Activated naive CD4-positive, alpha-beta T cell treated with anti-CD3 and anti-CD28 coated beads for 36 hours (primary cell): ENCODE data around the gene C20orf96. TPM values are rescaled to one million over a fixed set of nuclear protein-coding genes. Genes with fewer than 3 reads are reported as not detected.

Experiments used
- CTCF ChIA-PET: fragments of 350-600 bp; sonication (Branson Sonifier 250); formaldehyde crosslinking; loops from one replicate; lab custom pipeline; 2021; ENCODE audit warnings: antibody characterized with exemption; lab: Charles Lee
- DNase-seq: peaks from one replicate; pipeline ENCODE4 v3.0.0-alpha.2; 2020
- H3K27ac Mint-ChIP-seq: one replicate; pipeline ENCODE4 v1.8.0; 2021; ENCODE audit warnings: mild to moderate bottlenecking, mixed read lengths
- H3K27me3 Mint-ChIP-seq: one replicate; pipeline ENCODE4 v1.8.0; 2021; ENCODE audit warnings: low read depth, mixed read lengths
- H3K36me3 Mint-ChIP-seq: one replicate; pipeline ENCODE4 v1.8.0; 2021; ENCODE audit warnings: low read depth, mixed read lengths
- H3K4me1 Mint-ChIP-seq: one replicate; pipeline ENCODE4 v1.8.0; 2021; ENCODE audit warnings: low read depth, mixed read lengths
- H3K4me3 Mint-ChIP-seq: one replicate; pipeline ENCODE4 v1.8.0; 2021; ENCODE audit warnings: mild to moderate bottlenecking, moderate library complexity, mixed read lengths
- H3K9me3 Mint-ChIP-seq: one replicate; pipeline ENCODE4 v1.8.0; 2021; ENCODE audit warnings: mixed read lengths
- intact Hi-C: fragments of 100-400 bp; cut with micrococcal nuclease; formaldehyde crosslinking; loops from one replicate; pipeline ENCODE4 v1.15.1; 2023
- total RNA-seq, 2 experiments: library from RNA; stranded (reverse); gene quantifications; one replicate each; pipeline ENCODE4 v1.2.3, GENCODE V29; 2021

C20orf96 gene
- total RNA-seq, 2 experiments from 2014 or later: 5.1 to 6.8 TPM

DNA sequence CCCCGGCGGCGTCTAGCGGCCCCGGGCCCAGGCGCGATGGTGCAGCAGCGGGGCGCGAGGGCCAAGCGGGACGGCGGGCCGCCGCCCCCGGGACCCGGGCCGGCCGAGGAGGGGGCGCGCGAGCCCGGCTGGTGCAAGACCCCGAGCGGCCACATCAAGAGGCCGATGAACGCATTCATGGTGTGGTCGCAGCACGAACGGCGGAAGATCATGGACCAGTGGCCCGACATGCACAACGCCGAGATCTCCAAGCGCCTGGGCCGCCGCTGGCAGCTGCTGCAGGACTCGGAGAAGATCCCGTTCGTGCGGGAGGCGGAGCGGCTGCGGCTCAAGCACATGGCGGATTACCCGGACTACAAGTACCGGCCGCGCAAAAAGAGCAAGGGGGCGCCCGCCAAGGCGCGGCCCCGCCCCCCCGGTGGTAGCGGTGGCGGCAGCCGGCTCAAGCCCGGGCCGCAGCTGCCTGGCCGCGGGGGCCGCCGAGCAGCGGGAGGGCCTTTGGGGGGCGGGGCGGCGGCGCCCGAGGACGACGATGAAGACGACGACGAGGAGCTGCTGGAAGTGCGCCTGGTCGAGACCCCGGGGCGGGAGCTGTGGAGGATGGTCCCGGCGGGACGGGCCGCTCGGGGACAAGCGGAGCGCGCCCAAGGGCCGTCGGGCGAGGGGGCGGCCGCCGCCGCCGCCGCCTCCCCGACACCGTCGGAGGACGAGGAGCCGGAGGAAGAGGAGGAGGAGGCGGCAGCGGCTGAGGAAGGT is 35.5 kb upstream of the C20orf96 start:
- intact Hi-C loops: loop anchor here (1.0 kb wide), 2 partner anchors 16 to 29 kb away; partner anchors contain the start of gene ZCCHC3
- Mint-ChIP-seq H3K4me3 (peak overlapping the region; percentile 78), H3K27me3 (no peaks in the 10 kb centered on the region), H3K4me1 (peaks cover 17% of the 10 kb centered on the region), H3K9me3 (no peaks in the 10 kb centered on the region), H3K27ac (no peak overlapping the region), H3K36me3 (no peaks in the 10 kb centered on the region)
- CTCF ChIA-PET: interaction anchor here (1.6 kb wide), 1 partner anchor 27 kb away, joined by 6 read pairs; no protein-coding TSS in a partner anchor
- peak; percentile 57 for DNase-seq

DNA sequence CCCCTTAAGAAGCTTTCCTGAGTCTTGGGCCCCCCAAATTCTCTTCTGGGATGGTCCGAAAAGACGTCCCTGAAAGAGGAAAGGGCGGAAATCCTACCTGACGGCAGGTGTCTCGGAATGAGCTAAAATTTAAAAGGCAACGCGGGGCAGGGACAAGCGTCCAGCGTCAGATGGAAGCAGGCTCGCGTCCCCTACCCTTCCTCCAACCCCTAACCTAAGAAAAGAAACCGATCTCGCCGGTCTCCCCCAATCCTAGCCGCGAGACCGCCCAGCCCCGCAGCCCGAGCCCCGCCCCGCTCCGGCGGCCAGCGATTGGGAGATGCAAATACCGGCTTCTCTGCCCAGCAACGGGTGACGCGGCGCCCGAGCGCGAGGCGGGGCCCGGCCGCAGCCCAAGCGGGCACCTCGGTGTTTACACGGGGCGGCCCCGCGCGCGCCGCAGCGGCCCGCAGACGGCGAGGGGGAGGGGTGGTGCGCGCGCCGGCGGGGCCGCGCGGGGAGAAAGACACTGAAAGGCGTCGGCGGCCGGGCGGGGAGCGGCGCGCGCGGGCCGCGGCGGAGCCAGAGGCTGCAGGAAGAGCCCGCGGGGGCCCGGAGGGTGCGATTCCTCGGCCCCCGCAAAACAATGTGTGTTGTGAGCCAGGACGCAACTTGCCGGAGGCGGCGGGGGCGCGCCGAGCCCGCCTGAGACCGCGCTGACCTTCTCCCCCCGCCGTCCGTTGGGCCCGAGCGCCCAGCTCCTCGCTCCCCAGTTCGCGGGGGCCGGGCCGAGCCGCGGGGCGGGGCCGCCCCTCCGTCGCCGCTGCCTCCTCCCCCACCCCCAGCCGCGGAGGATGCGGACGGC is 34.7 kb upstream of the C20orf96 start, which contains the start of gene SOX12:
Gene SOX12 (plus strand): TSS at position 508 of the 844 bp plus-strand sequence. CDS start 373 bp downstream, outside the sequence.
- Mint-ChIP-seq H3K9me3 (no peaks in the 10 kb centered on the region), H3K27me3 (no peaks in the 10 kb centered on the region), H3K27ac (peak within 1 kb of the TSS; percentile 63), H3K4me1 (peaks cover 14% of the 10 kb centered on the region), H3K4me3 (peak within 1 kb of the TSS; percentile 83), H3K36me3 (no peaks in the 10 kb centered on the region)
- DNase-seq: peak; percentile 97
- intact Hi-C loops: loop anchor here (1.0 kb wide), 2 partner anchors 15 to 28 kb away; partner anchors contain the start of gene ZCCHC3
- CTCF ChIA-PET: interaction anchor here (0.8 to 1.6 kb wide), 3 partner anchors 15 to 59 kb away, joined by 3 to 6 read pairs (median 5); no protein-coding TSS in a partner anchor

DNA sequence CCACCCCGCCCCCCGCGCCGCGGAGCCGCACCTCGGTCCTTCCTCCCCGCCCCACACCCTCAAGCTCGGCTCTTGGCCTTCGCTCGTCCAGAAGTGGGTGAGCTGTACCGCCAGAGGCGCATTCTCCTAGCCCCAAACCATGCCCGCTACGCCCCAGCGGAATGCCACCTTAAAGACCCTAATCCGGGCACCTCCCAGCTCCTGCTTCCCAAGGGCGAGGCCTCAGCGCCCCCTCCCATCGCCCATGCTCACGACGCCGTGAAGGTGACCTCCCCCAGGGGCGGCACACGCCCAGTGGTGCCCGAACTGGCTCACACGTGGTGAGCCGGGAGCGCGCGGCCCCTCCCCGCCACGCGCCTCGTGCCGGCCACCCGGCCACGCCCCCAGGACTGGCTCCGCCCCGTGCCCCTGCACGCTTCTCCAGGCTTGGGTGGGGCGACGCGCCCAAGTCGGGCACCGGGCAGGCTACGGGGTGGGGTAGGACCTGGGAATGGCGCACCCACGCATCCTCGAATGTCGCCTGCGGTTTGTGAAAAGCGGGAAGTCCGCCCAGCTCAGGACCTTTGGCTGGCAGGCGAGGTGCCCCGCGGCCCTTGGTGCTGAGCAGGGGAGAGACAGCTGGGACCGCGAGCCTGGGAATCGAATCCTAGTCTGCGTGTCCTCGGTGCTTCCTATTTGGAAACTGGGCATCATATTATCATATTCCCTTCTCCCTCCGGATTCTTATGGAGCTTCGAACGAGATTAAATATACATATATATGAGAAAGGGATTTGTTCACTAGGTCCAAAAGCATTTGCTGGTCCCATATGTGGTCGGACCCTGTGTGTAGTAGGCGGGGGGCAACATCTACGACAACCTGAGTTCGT is 33.9 kb upstream of the C20orf96 start:
- intact Hi-C loops: loop anchor here (1.0 kb wide), 2 partner anchors 14 to 27 kb away; partner anchors contain the start of gene ZCCHC3
- Mint-ChIP-seq H3K9me3 (no peaks in the 10 kb centered on the region), H3K4me1 (peaks cover 12% of the 10 kb centered on the region), H3K27ac (peak overlapping the region; percentile 63), H3K27me3 (no peaks in the 10 kb centered on the region), H3K36me3 (peaks cover 3% of the 10 kb centered on the region), H3K4me3 (peak overlapping the region; percentile 83)
- CTCF ChIA-PET: interaction anchor here (0.6 to 1.6 kb wide), 5 partner anchors 14 to 114 kb away, joined by 3 to 6 read pairs (median 4); no protein-coding TSS in a partner anchor
- DNase-seq: peak; percentile 78

DNA sequence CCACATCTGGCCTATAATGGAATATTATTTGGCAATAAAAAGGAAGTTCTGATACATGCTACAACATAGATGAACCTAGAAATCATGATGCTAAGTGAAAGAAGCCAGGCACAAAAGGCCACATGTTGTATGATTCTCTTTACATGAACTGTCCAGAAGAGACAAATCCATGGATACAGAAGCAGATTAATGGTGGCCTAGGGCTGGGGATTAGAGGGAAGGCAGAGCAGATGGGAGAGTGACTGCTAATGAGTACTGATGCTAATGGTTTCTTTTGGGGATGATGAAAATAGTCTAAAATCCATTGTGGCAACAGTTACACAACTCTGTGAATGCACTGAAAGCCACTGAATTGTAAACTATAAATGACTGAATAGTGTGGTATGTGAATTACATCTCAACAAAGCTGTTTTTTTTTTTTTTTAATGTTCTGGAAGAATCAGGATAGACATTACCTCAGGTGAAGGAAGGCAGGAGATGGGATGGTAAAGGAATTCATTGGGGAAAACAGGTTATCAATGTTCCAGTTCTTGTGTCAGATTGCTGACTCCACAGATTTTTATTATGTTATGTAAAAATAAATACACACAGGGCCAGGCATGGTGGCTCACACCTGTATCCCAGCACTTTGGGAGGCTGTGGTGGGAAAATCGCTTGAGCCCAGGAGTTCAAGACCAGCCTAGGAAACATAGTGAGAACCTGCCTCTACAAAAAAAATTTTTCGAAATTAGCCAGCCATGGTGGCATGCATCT is 25.9 kb upstream of the C20orf96 start:
- CTCF ChIA-PET: interaction anchor here (1.0 kb wide), 1 partner anchor 14 kb away, joined by 3 read pairs; no protein-coding TSS in a partner anchor
- no peak overlapping the region for H3K4me3 Mint-ChIP-seq
- H3K27me3 Mint-ChIP-seq: no peaks in the 10 kb centered on the region
- intact Hi-C loops: no loop called here
- DNase-seq: no peak
- H3K4me1 Mint-ChIP-seq: no peaks in the 10 kb centered on the region
- H3K36me3 Mint-ChIP-seq: peaks cover 3% of the 10 kb centered on the region
- no peaks in the 10 kb centered on the region for H3K9me3 Mint-ChIP-seq
- H3K27ac Mint-ChIP-seq: no peak overlapping the region

DNA sequence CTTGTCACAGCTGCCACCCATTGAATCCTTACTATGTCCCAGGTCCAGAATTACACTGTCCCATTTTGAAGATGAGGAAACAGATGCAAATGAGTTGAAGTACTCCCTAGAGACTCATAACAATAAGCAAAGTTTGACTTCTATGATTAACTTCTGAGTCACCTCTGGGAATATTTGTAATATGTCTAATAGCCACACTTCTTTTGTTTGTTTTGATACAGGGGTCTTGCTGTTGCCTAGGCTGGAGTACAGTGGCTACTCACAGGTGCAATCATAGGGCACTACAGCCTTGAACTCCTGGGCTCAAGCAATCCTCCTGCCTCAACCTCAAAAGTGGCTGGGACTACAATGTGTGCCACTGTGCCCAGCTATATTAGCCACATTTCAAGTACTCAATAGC is 23.4 kb upstream of the C20orf96 start:
- Mint-ChIP-seq H3K27me3 (no peaks in the 10 kb centered on the region), H3K9me3 (no peaks in the 10 kb centered on the region), H3K4me1 (peaks cover 11% of the 10 kb centered on the region), H3K36me3 (no peaks in the 10 kb centered on the region), H3K27ac (no peak overlapping the region), H3K4me3 (no peak overlapping the region)
- intact Hi-C loops: no loop called here
- CTCF ChIA-PET: no interaction called here
- DNase-seq: no peak

DNA sequence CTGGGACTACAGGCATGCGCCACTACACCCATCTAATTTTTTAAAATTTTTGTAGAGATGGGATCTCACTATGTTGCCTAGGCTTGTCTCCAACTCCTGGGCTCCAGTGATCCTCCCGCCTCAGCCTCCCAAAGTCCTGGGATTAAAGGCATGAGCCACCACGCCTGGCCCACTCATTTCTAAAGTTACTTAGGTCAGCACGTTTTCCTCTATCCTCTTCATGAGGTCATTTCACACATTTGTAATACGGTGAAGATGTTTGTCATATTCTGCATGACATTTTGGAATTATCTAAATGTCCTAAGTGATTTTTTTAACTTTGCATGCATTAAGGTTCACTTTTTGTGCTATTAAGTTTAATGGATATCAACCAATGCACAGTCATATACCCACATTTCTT is 22.9 kb upstream of the C20orf96 start:
- intact Hi-C loops: no loop called here
- CTCF ChIA-PET: interaction anchor here (0.7 to 1.0 kb wide), 2 partner anchors 17 to 47 kb away, joined by 3 read pairs; no protein-coding TSS in a partner anchor
- no peak overlapping the region for H3K4me3 Mint-ChIP-seq
- peaks cover 11% of the 10 kb centered on the region for H3K4me1 Mint-ChIP-seq
- H3K27ac Mint-ChIP-seq: no peak overlapping the region
- H3K27me3 Mint-ChIP-seq: no peaks in the 10 kb centered on the region
- H3K9me3 Mint-ChIP-seq: no peaks in the 10 kb centered on the region
- no peak for DNase-seq
- no peaks in the 10 kb centered on the region for H3K36me3 Mint-ChIP-seq

DNA sequence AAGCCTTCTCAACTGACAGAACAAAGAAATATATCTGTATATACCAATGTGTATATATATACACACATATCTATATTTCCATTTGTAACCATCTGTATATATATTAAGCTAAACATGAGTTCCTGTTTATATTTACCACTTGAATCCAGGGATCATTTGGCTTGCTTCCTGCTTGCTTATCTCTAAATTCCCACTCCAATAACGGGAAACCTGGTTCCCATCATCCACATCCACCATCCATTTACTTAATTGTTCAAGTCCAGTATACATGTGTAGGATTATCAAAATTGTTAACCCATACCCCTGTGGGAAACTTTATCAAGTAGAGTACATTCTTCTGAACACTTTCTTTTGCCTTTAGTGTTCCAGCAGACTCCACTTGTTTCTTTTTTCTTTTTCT is 22.3 kb upstream of the C20orf96 start:
- CTCF ChIA-PET: interaction anchor here (0.7 to 1.0 kb wide), 2 partner anchors 17 to 46 kb away, joined by 3 read pairs; no protein-coding TSS in a partner anchor
- H3K9me3 Mint-ChIP-seq: no peaks in the 10 kb centered on the region
- H3K4me1 Mint-ChIP-seq: peaks cover 11% of the 10 kb centered on the region
- H3K27ac Mint-ChIP-seq: no peak overlapping the region
- intact Hi-C loops: no loop called here
- no peaks in the 10 kb centered on the region for H3K36me3 Mint-ChIP-seq
- DNase-seq: no peak
- no peak overlapping the region for H3K4me3 Mint-ChIP-seq
- H3K27me3 Mint-ChIP-seq: no peaks in the 10 kb centered on the region

DNA sequence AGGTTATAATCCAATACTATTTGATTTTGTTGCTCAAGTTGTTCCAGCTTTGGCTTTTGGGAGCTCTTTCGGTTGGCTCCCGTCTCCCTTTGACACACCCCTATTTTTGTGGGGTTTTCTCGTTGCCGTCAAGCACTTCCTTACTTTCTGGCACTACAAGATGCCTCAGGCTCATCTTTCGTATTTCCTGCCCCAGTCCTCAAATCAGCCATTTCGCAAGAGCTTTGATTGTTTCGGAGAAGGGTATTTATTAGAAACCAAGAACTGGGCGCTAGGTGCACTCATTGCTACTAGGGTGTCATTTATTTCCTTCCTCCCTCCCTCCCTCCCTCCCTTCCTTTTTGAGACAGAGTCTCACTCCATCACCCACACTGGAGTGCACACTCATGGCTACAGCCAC is 21.5 kb upstream of the C20orf96 start:
- CTCF ChIA-PET: interaction anchor here (0.6 kb wide), 1 partner anchor 17 kb away, joined by 3 read pairs; no protein-coding TSS in a partner anchor
- H3K4me1 Mint-ChIP-seq: peaks cover 11% of the 10 kb centered on the region
- H3K36me3 Mint-ChIP-seq: no peaks in the 10 kb centered on the region
- DNase-seq: no peak
- no peaks in the 10 kb centered on the region for H3K9me3 Mint-ChIP-seq
- intact Hi-C loops: no loop called here
- no peak overlapping the region for H3K4me3 Mint-ChIP-seq
- no peak overlapping the region for H3K27ac Mint-ChIP-seq
- H3K27me3 Mint-ChIP-seq: no peaks in the 10 kb centered on the region

DNA sequence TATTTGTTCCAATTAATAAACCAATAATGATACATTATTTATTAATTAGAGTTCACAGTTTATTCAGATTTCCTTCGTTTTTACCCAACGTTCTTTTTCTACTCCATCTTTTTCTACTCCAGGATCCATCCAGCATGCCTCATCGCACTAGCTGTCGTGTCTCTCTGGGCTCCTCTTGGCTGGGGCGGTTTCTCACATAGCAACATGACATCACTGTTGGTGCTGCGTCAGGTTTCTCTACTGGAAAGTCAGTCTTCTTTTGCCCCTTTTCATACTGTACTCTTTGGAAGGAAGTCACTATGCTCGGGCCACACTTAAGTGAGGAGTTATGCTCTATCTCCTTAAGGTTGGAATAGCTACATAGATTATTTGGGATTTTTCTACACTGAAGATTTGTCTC is 21.1 kb upstream of the C20orf96 start:
- H3K27me3 Mint-ChIP-seq: no peaks in the 10 kb centered on the region
- no peaks in the 10 kb centered on the region for H3K9me3 Mint-ChIP-seq
- no peak overlapping the region for H3K27ac Mint-ChIP-seq
- no peaks in the 10 kb centered on the region for H3K36me3 Mint-ChIP-seq
- no peak for DNase-seq
- peaks cover 11% of the 10 kb centered on the region for H3K4me1 Mint-ChIP-seq
- CTCF ChIA-PET: no interaction called here
- intact Hi-C loops: no loop called here
- no peak overlapping the region for H3K4me3 Mint-ChIP-seq

DNA sequence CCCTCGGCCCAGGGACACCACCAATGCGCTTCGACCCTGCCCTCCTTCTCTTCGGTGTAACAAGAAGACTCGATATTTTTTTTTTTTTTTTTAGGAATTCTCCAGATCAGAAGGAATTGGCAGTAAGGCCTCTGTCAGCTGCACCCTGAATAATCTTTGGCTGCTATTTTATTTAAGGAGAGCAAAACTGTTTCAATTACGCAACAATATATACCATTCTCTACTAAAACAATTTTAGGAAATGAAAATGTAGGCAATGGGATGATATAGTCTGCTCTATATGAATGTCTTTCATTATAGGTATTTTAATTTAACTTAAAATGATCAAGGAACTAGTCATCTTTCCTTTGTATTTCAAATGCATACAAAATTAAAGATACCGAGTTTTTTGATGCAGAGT is 20.1 kb upstream of the C20orf96 start:
- Mint-ChIP-seq H3K4me1 (peaks cover 11% of the 10 kb centered on the region), H3K27me3 (no peaks in the 10 kb centered on the region), H3K27ac (no peak overlapping the region), H3K4me3 (peak overlapping the region; percentile 74), H3K9me3 (no peaks in the 10 kb centered on the region), H3K36me3 (no peaks in the 10 kb centered on the region)
- intact Hi-C loops: loop anchor here (1.0 kb wide), 2 partner anchors 15 to 44 kb away; partner anchors contain the start of gene SOX12
- no peak for DNase-seq
- CTCF ChIA-PET: interaction anchor here (0.7 to 1.2 kb wide), 4 partner anchors 14 to 72 kb away, joined by 3 to 10 read pairs (median 3); no protein-coding TSS in a partner anchor
